GM12864 (cell line): ENCODE data around the gene COQ8A.

Experiments
- DNase-seq: peaks from one replicate; pipeline ENCODE4 v3.0.0-alpha.2; 2011; ENCODE audit warnings: low read depth
- H3K4me3 ChIP-seq: 2 replicates; pipeline ENCODE4 v1.5.1; 2011; ENCODE audit warnings: mild to moderate bottlenecking, low read depth, low read length, control low read depth
- CTCF ChIP-seq: IDR thresholded peaks from 2 replicates; pipeline ENCODE4 v1.5.1; 2011; ENCODE audit warnings: low read depth, mild to moderate bottlenecking, moderate library complexity, low read length, control low read depth, inconsistent platforms; ENCODE audit errors: missing control alignments

The COQ8A gene

GRCh38 chr1:226956942-226957713, 17.0 kb downstream of the COQ8A start:
- no peak for DNase-seq
- no peak for TF ChIP-seq CTCF
- no peak overlapping the region for H3K4me3 ChIP-seq

GRCh38 chr1:226957714-226958113, 17.6 kb downstream of the COQ8A start:
- no peak overlapping the region for H3K4me3 ChIP-seq
- DNase-seq, result no peak
- TF ChIP-seq CTCF, result no peak

DNA sequence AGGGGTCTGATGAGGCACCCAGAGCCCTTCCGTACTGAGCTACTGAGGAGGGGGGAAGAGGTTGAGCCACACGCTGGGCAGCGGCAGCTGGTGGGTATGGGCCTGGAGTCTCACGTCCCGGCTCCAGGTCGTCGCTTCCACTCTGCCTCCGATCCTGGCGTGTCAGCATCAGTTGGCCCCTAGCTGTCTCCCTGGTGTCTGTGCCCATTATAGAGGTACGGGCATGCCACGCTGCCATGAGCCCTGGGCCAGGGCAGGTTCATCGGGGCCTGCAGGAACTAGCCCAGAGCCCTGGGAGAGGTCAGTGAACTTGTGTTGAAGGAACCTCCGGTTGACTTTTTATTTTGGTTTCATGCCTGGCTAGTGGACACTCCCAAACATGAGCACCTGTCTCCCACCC, 18.2 kb downstream of the COQ8A start:
- no peak overlapping the region for H3K4me3 ChIP-seq
- no peak for TF ChIP-seq CTCF
- DNase-seq, result no peak

GRCh38 chr1:226960256-226960655, 20.2 kb downstream of the COQ8A start:
- DNase-seq, result no peak
- no peak for TF ChIP-seq CTCF
- H3K4me3 ChIP-seq, result no peak overlapping the region

GRCh38 chr1:226960944-226961765, 21.1 kb downstream of the COQ8A start:
- no peak for TF ChIP-seq CTCF
- no peak for DNase-seq

DNA sequence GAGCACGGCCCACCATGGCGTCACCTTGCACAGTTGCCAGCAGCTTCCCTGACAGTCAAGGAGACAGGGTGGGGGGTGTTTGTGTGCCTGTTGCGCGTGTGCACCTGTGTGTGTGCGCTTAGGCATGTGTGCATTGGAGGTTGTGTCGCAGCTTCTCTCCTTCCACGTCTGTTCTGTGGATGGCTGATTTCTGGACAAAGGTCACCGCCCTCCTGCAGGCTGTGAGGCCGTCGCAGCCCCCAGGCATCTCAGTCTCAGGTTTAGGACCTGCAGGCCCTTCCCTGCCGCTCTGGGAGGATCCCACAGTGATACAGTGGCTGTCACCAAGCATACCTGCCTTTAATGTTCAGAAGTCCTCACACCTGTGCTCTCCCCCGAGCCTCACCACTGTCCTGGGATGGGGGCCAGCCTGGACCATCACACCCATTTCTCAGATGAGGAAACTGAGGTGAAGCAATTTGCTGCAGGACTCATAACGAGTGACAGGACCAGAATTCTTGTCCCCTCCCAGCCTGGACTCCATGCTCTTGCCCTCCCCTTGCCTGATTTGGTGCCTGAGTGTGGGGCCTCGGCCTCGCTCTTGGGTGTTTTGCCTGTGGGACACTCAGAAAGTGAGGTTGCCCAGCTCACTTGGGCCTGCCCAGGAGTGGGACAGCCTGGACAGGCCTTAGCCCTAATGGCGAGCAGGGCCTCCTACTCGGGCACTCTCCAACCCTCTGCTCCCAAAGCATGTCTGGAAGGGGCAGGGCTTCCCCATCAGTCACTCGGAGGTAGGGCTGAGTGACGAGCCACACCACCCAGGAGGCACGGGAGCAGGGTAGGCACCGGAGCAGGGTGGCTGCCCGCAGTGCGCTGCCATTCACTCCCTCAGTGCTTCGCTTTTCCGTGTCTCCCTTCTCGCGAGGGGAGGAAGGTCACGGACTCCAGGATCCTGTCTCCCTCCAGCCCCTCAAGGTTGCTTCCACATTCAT, 22.6 kb downstream of the COQ8A start:
- no peak for TF ChIP-seq CTCF
- no peak overlapping the region for H3K4me3 ChIP-seq
- no peak for DNase-seq

More at GRCh38 chr1:226960944-226961765, 21.1 kb downstream of the COQ8A start:
- H3K4me3 ChIP-seq, result no peak overlapping the region
